KMS-11 (cell line): ENCODE measurements around the gene SULT1C2.

Experiments
- H2AFZ ChIP-seq: fragments of 200-600 bp; sonication (generic); 2 replicates; pipeline ENCODE4 v1.6.1; 2016; ENCODE audit warnings: antibody characterized with exemption, mixed run types, low read depth
- H3K27ac ChIP-seq: fragments of 200-600 bp; sonication (generic); 2 replicates; pipeline ENCODE4 v1.6.1; 2016; ENCODE audit warnings: mild to moderate bottlenecking, mixed run types
- H3K27me3 ChIP-seq: fragments of 200-600 bp; sonication (generic); 2 replicates; pipeline ENCODE4 v1.6.1; 2017; ENCODE audit warnings: mild to moderate bottlenecking, low read depth, mixed run types, moderate library complexity; ENCODE audit not compliant: insufficient read depth
- H3K36me3 ChIP-seq: fragments of 200-600 bp; sonication (generic); 2 replicates; pipeline ENCODE4 v1.6.1; 2017; ENCODE audit warnings: mild to moderate bottlenecking, mixed run types; ENCODE audit not compliant: insufficient read depth
- H3K4me1 ChIP-seq: fragments of 200-600 bp; sonication (generic); 2 replicates; pipeline ENCODE4 v1.6.1; 2016; ENCODE audit warnings: mild to moderate bottlenecking, low read depth, mixed run types; ENCODE audit not compliant: poor library complexity, severe bottlenecking
- H3K4me2 ChIP-seq: fragments of 200-600 bp; sonication (generic); 2 replicates; pipeline ENCODE4 v1.7.0; 2016; ENCODE audit warnings: mild to moderate bottlenecking, mixed run types
- H3K4me3 ChIP-seq: fragments of 200-600 bp; sonication (generic); IDR thresholded peaks from 2 replicates; pipeline ENCODE4 v1.6.1; 2017; ENCODE audit warnings: low read depth, low read length, mixed read lengths; ENCODE audit not compliant: insufficient read depth
- H3K79me2 ChIP-seq: fragments of 200-600 bp; sonication (generic); 2 replicates; pipeline ENCODE4 v1.6.1; 2016; ENCODE audit warnings: low read depth, mixed run types; ENCODE audit not compliant: insufficient read depth
- H3K9ac ChIP-seq: fragments of 200-600 bp; sonication (generic); 2 replicates; pipeline ENCODE4 v1.6.1; 2016; ENCODE audit warnings: mild to moderate bottlenecking, mixed run types
- H4K20me1 ChIP-seq: fragments of 200-600 bp; sonication (generic); 2 replicates; pipeline ENCODE4 v1.6.1; 2016; ENCODE audit warnings: mild to moderate bottlenecking, mixed run types; ENCODE audit not compliant: insufficient read depth
- CTCF ChIP-seq: fragments of 200-600 bp; sonication (generic); conservative IDR thresholded peaks from 2 replicates; pipeline ENCODE4 v1.6.1; 2017; ENCODE audit warnings: low read depth, mild to moderate bottlenecking, antibody characterized with exemption, low read length, moderate library complexity, mixed read lengths

The SULT1C2 gene

GRCh38 chr2:108305901-108306300, 17.2 kb downstream of the SULT1C2 start:
- H3K4me2 ChIP-seq, result no peak overlapping the region

GRCh38 chr2:108309903-108310302, 21.2 kb downstream of the SULT1C2 start:
- H3K4me1 ChIP-seq, result no peaks in the 10 kb centered on the region
- no peak overlapping the region for H3K27ac ChIP-seq
- no peak overlapping the region for H2AFZ ChIP-seq
- no peaks in the 10 kb centered on the region for H3K79me2 ChIP-seq
- TF ChIP-seq CTCF, result no peak
- H3K4me2 ChIP-seq, result no peak overlapping the region
- no peak overlapping the region for H3K9ac ChIP-seq
- H3K36me3 ChIP-seq, result no peaks in the 10 kb centered on the region
- H3K27me3 ChIP-seq, result no peaks in the 10 kb centered on the region
- no peaks in the 10 kb centered on the region for H4K20me1 ChIP-seq
- no peak overlapping the region for H3K4me3 ChIP-seq

More at GRCh38 chr2:108305901-108306300, 17.2 kb downstream of the SULT1C2 start:
- Histone ChIP-seq H3K9ac (no peak overlapping the region), H4K20me1 (no peaks in the 10 kb centered on the region), H3K4me1 (no peaks in the 10 kb centered on the region), H3K4me3 (no peak overlapping the region), H3K27ac (no peak overlapping the region), H3K27me3 (no peaks in the 10 kb centered on the region), H3K79me2 (no peaks in the 10 kb centered on the region), H2AFZ (no peak overlapping the region), H3K36me3 (no peaks in the 10 kb centered on the region)
- no peak for TF ChIP-seq CTCF

GRCh38 chr2:108314586-108315296, 26.0 kb downstream of the SULT1C2 start:
- no peaks in the 10 kb centered on the region for H3K4me1 ChIP-seq
- no peak overlapping the region for H3K4me3 ChIP-seq
- no peak overlapping the region for H3K27ac ChIP-seq
- no peak for TF ChIP-seq CTCF
- no peak overlapping the region for H2AFZ ChIP-seq
- H3K4me2 ChIP-seq, result no peak overlapping the region
- H4K20me1 ChIP-seq, result no peaks in the 10 kb centered on the region
- H3K9ac ChIP-seq, result no peak overlapping the region
- no peaks in the 10 kb centered on the region for H3K79me2 ChIP-seq
- H3K36me3 ChIP-seq, result no peaks in the 10 kb centered on the region
- no peaks in the 10 kb centered on the region for H3K27me3 ChIP-seq

- no peak for TF ChIP-seq CTCF
- H3K4me2 ChIP-seq, result no peak overlapping the region
- no peaks in the 10 kb centered on the region for H3K27me3 ChIP-seq
- no peak overlapping the region for H3K9ac ChIP-seq
- no peaks in the 10 kb centered on the region for H3K4me1 ChIP-seq
- H2AFZ ChIP-seq, result no peak overlapping the region
- no peak overlapping the region for H3K4me3 ChIP-seq
- H3K27ac ChIP-seq, result no peak overlapping the region
- no peaks in the 10 kb centered on the region for H3K79me2 ChIP-seq
- H3K36me3 ChIP-seq, result no peaks in the 10 kb centered on the region
- H4K20me1 ChIP-seq, result no peaks in the 10 kb centered on the region
Measured at GRCh38 chr2:108315444-108315934, 26.8 kb downstream of the SULT1C2 start.
